Ovary (tissue), 3 donors: ENCODE results near the gene IL1R2.

ENCODE experiments used
- CTCF ChIP-seq, 3 donors: fragments of 450-650 bp in 2 of 3; fragments of 200-600 bp in 1 of 3; IDR thresholded peaks; one replicate each; pipeline versions ENCODE4 v1.5.1 to v1.8.0; 2016 to 2022; ENCODE audit warnings: antibody characterized with exemption in 3 of 3, mild to moderate bottlenecking in 1 of 3
- EP300 ChIP-seq: sonication (generic); formaldehyde crosslinking; IDR thresholded peaks from one replicate; pipeline ENCODE4 v1.6.1; 2017; ENCODE audit warnings: antibody characterized with exemption
- POLR2A ChIP-seq: fragments of 450-650 bp; IDR thresholded peaks from one replicate; pipeline ENCODE4 v1.6.1; 2017; ENCODE audit warnings: antibody characterized with exemption, mild to moderate bottlenecking, moderate library complexity
- donor health status: DM: no; HTN: no; CAD: no.

- TF ChIP-seq CTCF (IDR thresholded peaks at IDR 0.05) (no peak), EP300 (no peak), POLR2A (no peak)
Observed at GRCh38 chr2:102000012-102000411, 8.3 kb downstream of the IL1R2 start.
